PC-3 (cell line): ENCODE results near the gene HIVEP3. TPM values are rescaled to one million over a fixed set of nuclear protein-coding genes. Genes with fewer than 3 reads are reported as not detected.

Experiments used
- ATAC-seq: fragments of 200-7000 bp; cut with Tn5 transposase; 2 replicates; pipeline ENCODE4 v1.9.1; 2020; ENCODE audit warnings: mild to moderate bottlenecking, moderate library complexity
- BruUV-seq: library from RNA; stranded (reverse); fragments of 400-500 nt; replicated peaks from 2 replicates; lab custom pipeline; 2021; lab: Mats Ljungman, UMichigan
- CTCF ChIA-PET: fragments of 300-600 bp; sonication (Branson Sonifier 250); formaldehyde crosslinking; loops from one replicate; lab custom pipeline; 2022; ENCODE audit warnings: antibody characterized with exemption; lab: Charles Lee
- POLR2A ChIA-PET: fragments of 300-600 bp; sonication (Branson Sonifier 250); formaldehyde crosslinking; loops from one replicate; lab custom pipeline; 2022; ENCODE audit warnings: antibody characterized with exemption; ENCODE audit not compliant: unreplicated experiment; lab: Charles Lee
- DNase-seq: peaks from one replicate; pipeline ENCODE4 v3.0.0-alpha.2; 2015
- H2AFZ ChIP-seq: fragments of 300-600 bp; sonication (generic); 2 replicates; pipeline ENCODE4 v1.6.0; 2016; ENCODE audit warnings: antibody characterized with exemption, low read length
- H3F3A ChIP-seq: fragments of 300-600 bp; sonication (generic); one replicate; pipeline ENCODE4 v1.6.0; 2017; ENCODE audit warnings: antibody characterized with exemption, low read length, control low read depth, mild to moderate bottlenecking; ENCODE audit not compliant: unreplicated experiment
- H3K27ac ChIP-seq: fragments of 300-600 bp; sonication (generic); 2 replicates; pipeline ENCODE4 v1.5.1; 2016; ENCODE audit warnings: mild to moderate bottlenecking, low read length
- H3K27me3 ChIP-seq: fragments of 300-600 bp; sonication (generic); 2 replicates; pipeline ENCODE4 v1.6.1; 2016; ENCODE audit warnings: low read length, mixed read lengths
- H3K36me3 ChIP-seq: fragments of 300-600 bp; sonication (generic); 2 replicates; pipeline ENCODE4 v1.6.1; 2016; ENCODE audit warnings: low read depth, mixed run types, low read length, mixed read lengths
- H3K4me1 ChIP-seq: fragments of 300-600 bp; sonication (generic); 2 replicates; pipeline ENCODE4 v1.5.1; 2016; ENCODE audit warnings: low read length; ENCODE audit not compliant: insufficient read depth
- H3K4me2 ChIP-seq: fragments of 300-600 bp; sonication (generic); 2 replicates; pipeline ENCODE4 v1.6.0; 2016; ENCODE audit warnings: low read length
- H3K4me3 ChIP-seq: fragments of 300-600 bp; sonication (generic); 2 replicates; pipeline ENCODE4 v1.5.1; 2016; ENCODE audit warnings: mild to moderate bottlenecking, low read length, mixed read lengths
- H3K79me2 ChIP-seq: fragments of 300-600 bp; sonication (generic); 2 replicates; pipeline ENCODE4 v1.6.1; 2017; ENCODE audit warnings: low read length, mixed read lengths
- H3K9ac ChIP-seq: fragments of 300-600 bp; sonication (generic); 2 replicates; pipeline ENCODE4 v1.6.0; 2016; ENCODE audit warnings: mild to moderate bottlenecking, low read length
- H3K9me2 ChIP-seq: fragments of 300-600 bp; sonication (generic); replicated peaks from 2 replicates; pipeline ENCODE4 v1.6.1; 2016; ENCODE audit warnings: mixed run types, low read length, mixed read lengths
- H3K9me3 ChIP-seq: fragments of 300-600 bp; sonication (generic); 2 replicates; pipeline ENCODE4 v1.6.1; 2016; ENCODE audit warnings: low read length, mixed read lengths
- H4K20me1 ChIP-seq: fragments of 300-600 bp; sonication (generic); 2 replicates; pipeline ENCODE4 v1.6.1; 2016; ENCODE audit warnings: low read length, mixed read lengths
- CTCF ChIP-seq: fragments of 300-600 bp; sonication (generic); conservative IDR thresholded peaks from 2 replicates; pipeline ENCODE4 v1.5.1; 2017; ENCODE audit warnings: antibody characterized with exemption, low read depth, mild to moderate bottlenecking, low read length
- EZH2 ChIP-seq: fragments of 300-600 bp; sonication (generic); IDR thresholded peaks from one replicate; pipeline ENCODE4 v1.6.1; 2017; ENCODE audit warnings: antibody characterized with exemption, mild to moderate bottlenecking, low read length; ENCODE audit not compliant: unreplicated experiment
- EZH2phosphoT487 ChIP-seq: fragments of 300-600 bp; sonication (generic); IDR thresholded peaks from 2 replicates; pipeline ENCODE4 v1.6.1; 2018; ENCODE audit warnings: mild to moderate bottlenecking, antibody characterized with exemption, low read length, borderline replicate concordance
- intact Hi-C: fragments of 100-400 bp; cut with micrococcal nuclease; formaldehyde crosslinking; loops from 2 replicates; pipeline ENCODE4 v1.9.0; 2023
- total RNA-seq: library from RNA; depleted of rRNA; stranded (reverse); fragments of >200 nt; gene quantifications from 2 replicates; pipeline ENCODE4 v1.2.3, GENCODE V29; 2014

Gene HIVEP3
- total RNA-seq, 1 experiment from 2014 or later = 9.8 TPM

GRCh38 chr1:41764656-41765055, 154.1 kb downstream of the HIVEP3 start:
- Histone ChIP-seq H4K20me1 (no peaks in the 10 kb centered on the region), H3K9me2 (no peaks in the 10 kb centered on the region), H3K4me3 (no peak overlapping the region), H3K4me1 (peaks cover 18% of the 10 kb centered on the region), H3K27ac (no peak overlapping the region), H3K79me2 (no peaks in the 10 kb centered on the region), H3K4me2 (no peak overlapping the region), H3K36me3 (no peaks in the 10 kb centered on the region), H2AFZ (no peak overlapping the region), H3K9ac (no peak overlapping the region), H3F3A (no peaks in the 10 kb centered on the region), H3K27me3 (no peaks in the 10 kb centered on the region), H3K9me3 (no peaks in the 10 kb centered on the region)
- intact Hi-C loops = no loop called here
- ChIA-PET POLR2A (no interaction called here), CTCF (no interaction called here)
- no peak for ATAC-seq
- no peak for TF ChIP-seq EZH2
- TF ChIP-seq EZH2phosphoT487 = no peak
- no peak for TF ChIP-seq CTCF
- DNase-seq = no peak
- no TSS peak for BruUV-seq

- no peaks in the 10 kb centered on the region for H3K9me3 ChIP-seq
- no peak for ATAC-seq
- intact Hi-C loops = no loop called here
- no peak overlapping the region for H3K4me3 ChIP-seq
- H3K79me2 ChIP-seq = no peaks in the 10 kb centered on the region
- H3K4me1 ChIP-seq = peaks cover 11% of the 10 kb centered on the region
- TF ChIP-seq EZH2phosphoT487 (no peak), CTCF (no peak), EZH2 (no peak)
- no peaks in the 10 kb centered on the region for H3F3A ChIP-seq
- no peak for DNase-seq
- POLR2A ChIA-PET = no interaction called here
- H3K27ac ChIP-seq = no peak overlapping the region
- H3K36me3 ChIP-seq = no peaks in the 10 kb centered on the region
- H3K4me2 ChIP-seq = no peak overlapping the region
- no TSS peak for BruUV-seq
- no peaks in the 10 kb centered on the region for H4K20me1 ChIP-seq
- H2AFZ ChIP-seq = no peak overlapping the region
- no peaks in the 10 kb centered on the region for H3K27me3 ChIP-seq
- CTCF ChIA-PET = no interaction called here
- no peaks in the 10 kb centered on the region for H3K9me2 ChIP-seq
- no peak overlapping the region for H3K9ac ChIP-seq
Measured at GRCh38 chr1:41762777-41763176, 155.9 kb downstream of the HIVEP3 start.

- Histone ChIP-seq H3K27ac (no peak overlapping the region), H3K79me2 (no peaks in the 10 kb centered on the region), H3K4me1 (peaks cover 6% of the 10 kb centered on the region; the same call in 1 of the 2 replicates), H3F3A (no peaks in the 10 kb centered on the region), H3K4me3 (no peak overlapping the region), H3K36me3 (no peaks in the 10 kb centered on the region), H3K4me2 (no peak overlapping the region), H3K9me2 (no peaks in the 10 kb centered on the region), H3K27me3 (no peaks in the 10 kb centered on the region), H2AFZ (no peak overlapping the region), H3K9me3 (no peaks in the 10 kb centered on the region), H3K9ac (no peak overlapping the region), H4K20me1 (no peaks in the 10 kb centered on the region)
- intact Hi-C loops = no loop called here
- no TSS peak for BruUV-seq
- DNase-seq = no peak
- TF ChIP-seq EZH2 = no peak
- TF ChIP-seq EZH2phosphoT487 = no peak
- TF ChIP-seq CTCF = no peak
- ChIA-PET CTCF (no interaction called here), POLR2A (no interaction called here)
- no peak for ATAC-seq
Measured at GRCh38 chr1:41762251-41762650, 156.5 kb downstream of the HIVEP3 start.
